ENCODE measurements around the gene ELOVL3. TPM values are rescaled to one million over a fixed set of nuclear protein-coding genes. Genes with fewer than 3 reads are reported as not detected.
A peak's percentile ranks its signal among the peaks of the same experiment; 100 is the strongest.
"Not testable (repeated sequence)": the region's sequence is repeated elsewhere in the genome, so short reads cannot be mapped to it uniquely, and the experiment has no call there.

ELOVL3 gene
- total RNA-seq (2014; rRNA removed; shearing (Covaris generic)), result 0.42 and 0.53 TPM in 2 replicates

GRCh38 chr10:102225646-102226541 lies at the start of gene ELOVL3:
TSS of gene ELOVL3 (plus strand) at chr10:102226299. CDS start at chr10:102226549, 250 bp downstream.
- peak; percentile 52 to 80 for DNase-seq
- peaks cover 39% of the 10 kb centered on the region for H3K36me3 ChIP-seq
- H3K9me3 ChIP-seq (replicated peaks), result no peaks in the 10 kb centered on the region
- no peaks in the 10 kb centered on the region for H3K27me3 ChIP-seq
- H3K4me1 ChIP-seq, result peaks cover 28% of the 10 kb centered on the region
- peak within 1 kb of the TSS; percentile 52 for H3K27ac ChIP-seq
- no peak within 1 kb of the TSS for H3K4me3 ChIP-seq

GRCh38 chr10:102184606-102185005 lies 41.5 kb upstream of the ELOVL3 start:
- no peaks in the 10 kb centered on the region; the same call in 1 of the 2 replicates for H3K4me1 ChIP-seq
- H3K4me3 ChIP-seq, result no peak overlapping the region
- no peak overlapping the region for H3K27ac ChIP-seq
- H3K27me3 ChIP-seq, result no peaks in the 10 kb centered on the region
- H3K9me3 ChIP-seq (replicated peaks), result peaks cover 5% of the 10 kb centered on the region
- DNase-seq, result no peak
- H3K36me3 ChIP-seq, result no peaks in the 10 kb centered on the region

GRCh38 chr10:102185272-102185671 lies 40.8 kb upstream of the ELOVL3 start:
- DNase-seq, result no peak
- Histone ChIP-seq H3K27ac (no peak overlapping the region), H3K4me3 (no peak overlapping the region), H3K36me3 (no peaks in the 10 kb centered on the region), H3K4me1 (no peaks in the 10 kb centered on the region), H3K9me3 (replicated peaks) (peaks cover 8% of the 10 kb centered on the region), H3K27me3 (no peaks in the 10 kb centered on the region)

GRCh38 chr10:102185811-102186527 lies 40.1 kb upstream of the ELOVL3 start:
- Histone ChIP-seq H3K9me3 (replicated peaks) (peaks cover 12% of the 10 kb centered on the region), H3K36me3 (no peaks in the 10 kb centered on the region), H3K27me3 (no peaks in the 10 kb centered on the region), H3K4me3 (no peak overlapping the region), H3K4me1 (no peaks in the 10 kb centered on the region), H3K27ac (no peak overlapping the region)
- DNase-seq, result no peak

GRCh38 chr10:102188298-102188940 lies 37.7 kb upstream of the ELOVL3 start:
- Histone ChIP-seq H3K4me3 (no peak overlapping the region), H3K27ac (no peak overlapping the region), H3K9me3 (replicated peaks) (peaks cover 22% of the 10 kb centered on the region), H3K27me3 (no peaks in the 10 kb centered on the region), H3K4me1 (no peaks in the 10 kb centered on the region), H3K36me3 (no peaks in the 10 kb centered on the region)
- DNase-seq, result no peak

GRCh38 chr10:102188941-102189898 lies 36.9 kb upstream of the ELOVL3 start:
- DNase-seq, H3K4me1 ChIP-seq, H3K4me3 ChIP-seq, H3K27me3 ChIP-seq, H3K27ac ChIP-seq, H3K36me3 ChIP-seq: not testable (repeated sequence)
- H3K9me3 ChIP-seq (replicated peaks), result peaks cover 22% of the 10 kb centered on the region

- Histone ChIP-seq H3K36me3 (0 out of 2 replicates have a peak, but pooled peaks cover 3% of the 10 kb centered on the region), H3K9me3 (replicated peaks) (peaks cover 17% of the 10 kb centered on the region), H3K4me3 (no peak overlapping the region), H3K4me1 (peaks cover 23% of the 10 kb centered on the region), H3K27me3 (no peaks in the 10 kb centered on the region), H3K27ac (no peak overlapping the region)
- no peak for DNase-seq
Measured at GRCh38 chr10:102191956-102192355, 34.1 kb upstream of the ELOVL3 start.

- Histone ChIP-seq H3K27me3 (no peaks in the 10 kb centered on the region), H3K4me3 (no peak overlapping the region), H3K4me1 (peaks cover 32% of the 10 kb centered on the region), H3K27ac (peak overlapping the region; percentile 62), H3K9me3 (replicated peaks) (peaks cover 23% of the 10 kb centered on the region), H3K36me3 (0 out of 2 replicates have a peak, but pooled peaks cover 3% of the 10 kb centered on the region)
- peak; percentile 83 to 88 for DNase-seq
Measured at GRCh38 chr10:102195296-102195870, 30.7 kb upstream of the ELOVL3 start.

GRCh38 chr10:102196893-102197292 lies 29.2 kb upstream of the ELOVL3 start:
- peak overlapping the region; percentile 62 for H3K27ac ChIP-seq

GRCh38 chr10:102198027-102198426 lies 28.1 kb upstream of the ELOVL3 start:
- Histone ChIP-seq H3K9me3 (replicated peaks) (peaks cover 30% of the 10 kb centered on the region), H3K27ac (no peak overlapping the region), H3K4me3 (no peak overlapping the region), H3K36me3 (0 out of 2 replicates have a peak, but pooled peaks cover 3% of the 10 kb centered on the region), H3K4me1 (peaks cover 32% of the 10 kb centered on the region), H3K27me3 (no peaks in the 10 kb centered on the region)
- no peak for DNase-seq

More at GRCh38 chr10:102196893-102197292, 29.2 kb upstream of the ELOVL3 start:
- H3K9me3 ChIP-seq (replicated peaks), result peaks cover 24% of the 10 kb centered on the region
- H3K4me1 ChIP-seq, result peaks cover 32% of the 10 kb centered on the region
- H3K4me3 ChIP-seq, result no peak overlapping the region
- peak; percentile 74 to 85 for DNase-seq
- no peaks in the 10 kb centered on the region for H3K27me3 ChIP-seq
- H3K36me3 ChIP-seq, result 0 out of 2 replicates have a peak, but pooled peaks cover 3% of the 10 kb centered on the region

- Histone ChIP-seq H3K4me3 (no peak overlapping the region), H3K9me3 (replicated peaks) (peaks cover 48% of the 10 kb centered on the region), H3K27me3 (no peaks in the 10 kb centered on the region), H3K27ac (no peak overlapping the region), H3K36me3 (0 out of 2 replicates have a peak, but pooled peaks cover 3% of the 10 kb centered on the region), H3K4me1 (peaks cover 18% of the 10 kb centered on the region)
- DNase-seq, result no peak
Measured at GRCh38 chr10:102200751-102201640, 25.1 kb upstream of the ELOVL3 start.

- Histone ChIP-seq H3K9me3 (replicated peaks) (peaks cover 48% of the 10 kb centered on the region), H3K27me3 (no peaks in the 10 kb centered on the region), H3K27ac (no peak overlapping the region), H3K4me1 (peaks cover 8% of the 10 kb centered on the region), H3K4me3 (no peak overlapping the region), H3K36me3 (no peaks in the 10 kb centered on the region)
- no peak for DNase-seq
Measured at GRCh38 chr10:102202386-102202785, 23.7 kb upstream of the ELOVL3 start.

Data from SJCRH30 (cell line).